K562 (cell line): ENCODE data around the gene LITAF. TPM values are rescaled to one million over a fixed set of nuclear protein-coding genes. Genes with fewer than 3 reads are reported as not detected.

Experiments
- ATAC-seq: fragments of 200-7000 bp; cut with Tn5 transposase; 3 replicates; pipeline ENCODE4 v1.9.1; 2020; ENCODE audit warnings: moderate library complexity
- BruUV-seq: library from RNA; stranded (reverse); fragments of 400-500 nt; replicated peaks from 2 replicates; lab custom pipeline; 2021; lab: Mats Ljungman, UMichigan
- CTCF ChIA-PET: fragments of 300-600 bp; formaldehyde crosslinking; extraction: SDS; loops from one replicate; lab custom pipeline; 2021; ENCODE audit warnings: low intra/inter-chr PET ratio; lab: Yijun Ruan, JAX
- POLR2A ChIA-PET: fragments of 300-600, 350-650 bp; sonication (Branson Sonifier 250); formaldehyde crosslinking; extraction: SDS; loops from one replicate; lab custom pipeline; 2021; ENCODE audit warnings: antibody characterized with exemption, inconsistent platforms; lab: Yijun Ruan, JAX
- DNase-seq, 4 experiments: peaks; one replicate each; pipeline versions ENCODE4 v3.0.0 to v3.0.0-alpha.2; 2011 to 2018; ENCODE audit warnings: low spot score in 3 of 4, mixed read lengths in 3 of 4; ENCODE audit errors: extremely low read depth in 1 of 4
- FAIRE-seq: peaks from 2 replicates; lab custom pipeline; 2011; peaks lifted over from hg19 to GRCh38; lab: Jason Lieb, UNC
- H2AFZ ChIP-seq: 2 replicates; pipeline ENCODE4 v1.6.0; 2011; ENCODE audit warnings: low read depth, low read length, control low read depth, inconsistent platforms
- H3K27ac ChIP-seq: fragments of 200-600 bp; 3 replicates; pipeline ENCODE4 v1.8.0; 2011; ENCODE audit warnings: low read depth, mild to moderate bottlenecking, control low read depth, inconsistent platforms, low read length, moderate library complexity, mixed read lengths; ENCODE audit errors: extremely low read depth
- H3K27me3 ChIP-seq, 2 experiments: fragments of 300-600 bp in 1 of 2; 2 replicates in 1 of 2; 3 replicates in 1 of 2; pipeline versions ENCODE4 v1.6.0 to v1.8.0; 2011; ENCODE audit warnings: inconsistent platforms in 2 of 2, low read length in 2 of 2, mild to moderate bottlenecking in 1 of 2, mixed read lengths in 1 of 2, moderate library complexity in 1 of 2; ENCODE audit not compliant: control insufficient read depth in 2 of 2, insufficient read depth in 2 of 2
- H3K36me3 ChIP-seq: fragments of 300-600 bp; 3 replicates; pipeline ENCODE4 v1.8.0; 2011; ENCODE audit warnings: mild to moderate bottlenecking, low read length, inconsistent platforms; ENCODE audit not compliant: control insufficient read depth, insufficient read depth
- H3K4me1 ChIP-seq, 2 experiments: fragments of 200-600 bp in 1 of 2; replicated peaks in 1 of 2; 2 replicates in 1 of 2; 3 replicates in 1 of 2; pipeline versions ENCODE4 v1.5.1 to v1.8.0; 2011; ENCODE audit warnings: inconsistent platforms in 2 of 2, low read length in 2 of 2, mild to moderate bottlenecking in 1 of 2, mixed read lengths in 1 of 2, moderate library complexity in 1 of 2; ENCODE audit not compliant: control insufficient read depth in 2 of 2, insufficient read depth in 2 of 2
- H3K4me2 ChIP-seq: 2 replicates; pipeline ENCODE4 v1.6.1; 2011; ENCODE audit warnings: low read length, control low read depth, inconsistent platforms, mixed read lengths; ENCODE audit not compliant: insufficient read depth
- H3K4me3 ChIP-seq: fragments of 200-600 bp; sonication (generic), shearing (Covaris generic); 2 replicates; pipeline ENCODE4 v1.5.1; 2016; ENCODE audit warnings: control low read depth, inconsistent platforms
- H3K79me2 ChIP-seq: fragments of 200-600 bp; 3 replicates; pipeline ENCODE4 v1.8.0; 2011; ENCODE audit warnings: low read length, inconsistent platforms; ENCODE audit not compliant: control insufficient read depth, insufficient read depth
- H3K9ac ChIP-seq, 2 experiments: 2 replicates each; pipeline versions ENCODE4 v1.6.0 to v1.6.1; 2011; ENCODE audit warnings: low read depth in 2 of 2, low read length in 2 of 2, control low read depth in 1 of 2, inconsistent platforms in 1 of 2, mild to moderate bottlenecking in 1 of 2, mixed read lengths in 1 of 2; ENCODE audit not compliant: insufficient read depth in 1 of 2
- H3K9me1 ChIP-seq: one replicate; pipeline ENCODE4 v1.6.0; 2011; ENCODE audit warnings: inconsistent platforms, mild to moderate bottlenecking, low read length, moderate library complexity; ENCODE audit not compliant: control insufficient read depth, insufficient read depth
- H3K9me3 ChIP-seq: replicated peaks from 2 replicates; pipeline ENCODE4 v1.5.1; 2011; ENCODE audit warnings: low read depth, low read length, inconsistent platforms; ENCODE audit not compliant: control insufficient read depth, insufficient read depth
- H4K20me1 ChIP-seq: replicated peaks from 2 replicates; pipeline ENCODE4 v1.6.1; 2011; ENCODE audit warnings: low read length, inconsistent platforms, mixed read lengths; ENCODE audit not compliant: control insufficient read depth, insufficient read depth
- BHLHE40 ChIP-seq: IDR thresholded peaks from 2 replicates; pipeline ENCODE4 v1.6.1; 2011; ENCODE audit warnings: low read length, improper control_type of control experiment
- FOXJ2 ChIP-seq: fragments of 200-800 bp; sonication (Bioruptor generic); IDR thresholded peaks from 2 replicates; pipeline ENCODE4 v1.6.1; 2016; ENCODE audit warnings: missing genetic modification characterization, missing compliant biosample characterization
- KLF13 ChIP-seq: fragments of 450-650 bp; IDR thresholded peaks from 2 replicates; pipeline ENCODE4 v1.6.1; 2016; ENCODE audit warnings: missing genetic modification characterization, low read depth, mild to moderate bottlenecking, missing compliant biosample characterization, moderate library complexity, borderline replicate concordance
- NFYB ChIP-seq: IDR thresholded peaks from 2 replicates; pipeline ENCODE4 v1.6.1; 2011; ENCODE audit warnings: mild to moderate bottlenecking, moderate library complexity; ENCODE audit not compliant: insufficient read length; ENCODE audit errors: extremely low read depth
- RAD51 ChIP-seq: fragments of 450-650 bp; IDR thresholded peaks from 2 replicates; pipeline ENCODE4 v1.7.1; 2016; ENCODE audit warnings: low read depth, mild to moderate bottlenecking, borderline replicate concordance
- RBM25 ChIP-seq: fragments of 200-400 bp; formaldehyde crosslinking; IDR thresholded peaks from 2 replicates; pipeline ENCODE4 v1.6.1; 2018; ENCODE audit warnings: low read length, low read depth, moderate library complexity; ENCODE audit not compliant: severe bottlenecking
- REST ChIP-seq, 2 experiments: fragments of 450-650 bp; formaldehyde crosslinking in 1 of 2; IDR thresholded peaks; 2 replicates each; pipeline versions ENCODE4 v1.4.0 to v1.6.1; 2014 to 2020; ENCODE audit warnings: mild to moderate bottlenecking in 2 of 2, borderline replicate concordance in 1 of 2, low read depth in 1 of 2
- TFE3 ChIP-seq: fragments of 450-650 bp; formaldehyde crosslinking; IDR thresholded peaks from 2 replicates; pipeline ENCODE4 v1.4.0; 2020; ENCODE audit warnings: mild to moderate bottlenecking, mixed read lengths
- TOE1 ChIP-seq, 2 experiments: fragments of 450-650 bp in 1 of 2; sonication (generic) in 1 of 2; formaldehyde crosslinking in 1 of 2; IDR thresholded peaks; 2 replicates each; pipeline versions ENCODE4 v1.7.1 to v1.8.0; 2016 to 2022; ENCODE audit warnings: borderline replicate concordance in 2 of 2, mild to moderate bottlenecking in 2 of 2, antibody characterized with exemption in 1 of 2, inconsistent platforms in 1 of 2, low read depth in 1 of 2, missing genetic modification reagents in 1 of 2, moderate library complexity in 1 of 2
- USF2 ChIP-seq: sonication (generic); formaldehyde crosslinking; IDR thresholded peaks from 2 replicates; pipeline ENCODE4 v1.5.0; 2020; ENCODE audit warnings: missing genetic modification reagents
- WGBS: fragments of 100-300 bp; shearing (Covaris generic); methylation state at CpG from one replicate; pipeline ENCODE4 v1.1.6; 2016; ENCODE audit warnings: low coverage, mixed read lengths; ENCODE audit not compliant: insufficient coverage; ENCODE audit errors: missing lambda C conversion rate; 5-methylcytosine and 5-hydroxymethylcytosine counted together
- in situ Hi-C: fragments of 300-500 bp; cut with MboI; formaldehyde crosslinking; loops from 4 replicates; pipeline ENCODE4 v1.15.0; 2018; ENCODE audit warnings: inconsistent platforms, mixed read lengths
- intact Hi-C: fragments of 100-400 bp; cut with micrococcal nuclease; formaldehyde crosslinking; loops from 2 replicates; pipeline ENCODE4 v1.14.2; 2022
- polyA plus RNA-seq, 8 experiments: library from polyadenylated mRNA; depleted of rRNA in 4 of 8; stranded (reverse) in 5 of 8; unstranded in 3 of 8; fragments of >200 nt; fragmentation: Nextera tagmentation in 2 of 8; fragmentation: Illumina TruSeq in 1 of 8; extraction: Ambion mirVana in 2 of 8; extraction: Trizol in 1 of 8; gene quantifications; 2 replicates each; pipeline versions ENCODE4 v1.2.1 to v1.2.3, GENCODE V29; 2011 to 2014; ENCODE audit warnings: inconsistent platforms in 1 of 8, missing spikeins in 1 of 8
- total RNA-seq, 7 experiments: library from RNA; depleted of rRNA in 6 of 7; stranded (reverse); fragments of >200 nt in 6 of 7; fragmentation: Illumina TruSeq in 2 of 7; extraction: Trizol in 2 of 7; gene quantifications; 2 replicates each; pipeline versions ENCODE4 v1.2.1 to v1.2.3, GENCODE V29; 2011 to 2021; ENCODE audit warnings: low replicate concordance in 1 of 7

Gene LITAF
- total and polyA plus RNA-seq, 9 of the 15 experiments (the other 6 are each of a cell fraction or from before 2014, with no cell fraction given): 4.1 to 17.8 (median 11.9) TPM

- POLR2A ChIA-PET: interaction anchor here (1.0 to 1.6 kb wide), 2 partner anchors 8 to 149 kb away, joined by 3 read pairs; no protein-coding TSS in a partner anchor
- H3K4me1 ChIP-seq: peaks cover 12 to 26% of the 10 kb centered on the region in 2 experiments
- no peak overlapping the region for H3K4me3 ChIP-seq
- in situ Hi-C loops: no loop called here
- FAIRE-seq: no peak
- intact Hi-C loops: no loop called here
- no peaks in the 10 kb centered on the region for H4K20me1 ChIP-seq
- CTCF ChIA-PET: no interaction called here
- H3K27ac ChIP-seq: no peak overlapping the region
- peak; percentile 19 to 37 (median 34) for DNase-seq
- H2AFZ ChIP-seq: no peak overlapping the region
- WGBS: 10% methylated on average over 4 of the region's 4 CpGs
- BruUV-seq: no TSS peak
- H3K27me3 ChIP-seq: no peaks in the 10 kb centered on the region
- no peaks in the 10 kb centered on the region for H3K79me2 ChIP-seq
- ATAC-seq: peak; percentile 34; the same call in 2 of the 3 replicates
- no peak overlapping the region for H3K9ac ChIP-seq
- no peaks in the 10 kb centered on the region; the same call in 1 of the 2 replicates for H3K9me3 ChIP-seq
- H3K36me3 ChIP-seq: no peaks in the 10 kb centered on the region
- H3K4me2 ChIP-seq: no peak overlapping the region; the same call in 1 of the 2 replicates
- H3K9me1 ChIP-seq: no peaks in the 10 kb centered on the region
- TF ChIP-seq KLF13 (tag) (no peak), USF2 (peak; percentile 93), TOE1 (IDR thresholded peaks at IDR 0.05; ENCODE audit: borderline replicate concordance) (peak; percentile 81; the same call in 1 of the 2 replicates), TOE1 (CRISPR knock-in tag; IDR thresholded peaks at IDR 0.05; ENCODE audit: borderline replicate concordance, low read depth) (no peak), FOXJ2 (tag) (0 out of 2 replicates have a peak, but pooled peaks have one; percentile 34), RBM25 (peak; percentile 35), TFE3 (CRISPR knock-in tag) (peak; percentile 91), REST (IDR thresholded peaks at IDR 0.05; ENCODE audit: borderline replicate concordance) (peak; percentile 60), REST (CRISPR knock-in tag; IDR thresholded peaks at IDR 0.05; ENCODE audit: low read depth) (no peak), BHLHE40 (peak; percentile 69), RAD51 (peak; percentile 90), NFYB (peak; percentile 18)
Observed at GRCh38 chr16:11624205-11624604, 37.5 kb upstream of the LITAF start.
